ENCODE results near the gene TSNAX.

The TSNAX gene

DNA sequence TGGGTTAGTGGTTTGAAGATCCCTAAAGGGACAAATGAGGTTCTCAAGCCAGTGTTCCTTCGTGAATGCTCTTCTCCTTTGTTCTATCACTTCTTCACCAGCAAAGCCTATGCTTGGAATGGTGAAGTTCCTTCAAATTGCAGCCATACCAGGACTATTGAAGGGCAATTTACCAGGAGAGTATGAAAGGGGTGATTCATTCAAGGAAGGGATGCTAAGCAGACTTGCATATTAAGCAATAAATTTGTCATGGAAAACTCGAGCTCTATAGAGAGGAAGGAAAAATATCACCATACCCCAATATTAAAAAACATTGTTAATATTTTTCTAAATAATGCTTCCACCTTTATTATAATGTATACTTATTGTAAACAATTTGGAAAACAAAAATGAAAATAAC is 9.3 kb upstream of the TSNAX start:
- no peak for DNase-seq

DNA sequence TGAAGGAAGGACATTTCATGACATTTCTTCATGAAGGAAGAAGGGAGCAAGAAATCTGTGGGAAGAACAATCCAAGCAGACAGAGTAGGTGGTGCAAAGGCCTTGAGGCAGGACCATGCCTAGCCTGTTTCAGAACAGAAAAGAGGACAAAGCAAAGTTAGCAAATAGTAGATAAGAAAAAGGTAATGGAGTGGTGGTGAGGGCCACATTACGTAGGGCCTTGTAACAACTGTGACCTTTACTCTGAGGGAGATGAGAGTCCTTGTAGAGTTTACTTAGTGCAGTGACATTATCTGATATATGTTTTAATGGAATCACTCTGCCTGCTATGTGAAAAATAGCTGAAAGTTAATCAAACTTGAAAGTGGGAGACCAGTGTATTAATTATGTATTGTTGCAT is 6.4 kb upstream of the TSNAX start:
- DNase-seq: no peak

DNA sequence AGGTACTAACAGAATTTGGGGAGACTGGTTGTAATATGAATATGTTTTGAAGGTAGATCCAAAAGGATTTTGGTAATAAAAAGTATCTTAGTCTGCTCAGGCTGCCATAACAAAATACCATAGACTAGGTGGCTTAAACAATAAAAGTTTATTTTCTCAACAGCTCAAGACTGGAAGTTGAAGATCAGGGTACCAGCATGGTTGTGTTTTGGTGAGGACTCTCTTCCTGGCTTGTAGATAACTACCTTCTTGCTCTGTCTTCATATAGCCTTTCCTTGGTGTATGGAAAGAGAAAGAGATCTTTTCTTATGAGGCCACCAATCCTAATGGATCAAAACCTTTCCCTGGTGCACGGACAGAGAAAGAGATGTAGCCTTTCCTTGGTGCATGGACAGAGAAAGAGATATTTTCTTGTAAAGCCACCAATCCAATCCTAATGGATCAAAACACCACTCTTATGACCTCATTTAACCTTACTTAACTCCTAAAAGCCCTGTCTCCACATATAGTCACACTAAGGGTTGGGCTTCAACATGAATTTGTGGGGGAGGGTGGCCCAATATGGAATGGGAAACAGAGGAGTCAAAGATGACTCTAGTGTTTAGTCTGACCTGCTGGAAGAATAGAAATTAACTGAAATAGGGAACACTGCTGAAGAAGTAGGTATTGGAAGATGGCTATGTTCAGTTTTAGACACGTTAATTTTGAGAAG is 5.4 kb upstream of the TSNAX start:
- DNase-seq: no peak

DNA sequence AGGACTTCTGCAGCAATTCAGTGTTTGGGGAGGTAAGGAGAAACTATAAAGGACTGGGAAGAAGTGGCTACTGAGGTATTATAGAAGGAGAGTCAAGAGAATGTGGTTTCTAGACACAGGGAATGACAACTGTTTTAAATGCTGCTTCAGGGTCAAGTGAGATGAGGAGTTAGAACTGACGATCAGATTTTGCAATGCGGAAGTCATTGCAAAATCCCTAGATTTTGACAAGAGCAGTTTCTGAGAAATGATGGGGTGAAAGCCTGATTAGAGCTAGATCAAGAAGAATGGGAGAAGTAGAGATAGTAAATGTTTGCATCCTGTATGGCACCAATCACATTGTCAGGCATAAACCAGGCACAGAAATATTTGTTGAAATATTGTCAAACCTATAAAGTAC is 4.7 kb upstream of the TSNAX start:
- peak; percentile 91 for DNase-seq

DNA sequence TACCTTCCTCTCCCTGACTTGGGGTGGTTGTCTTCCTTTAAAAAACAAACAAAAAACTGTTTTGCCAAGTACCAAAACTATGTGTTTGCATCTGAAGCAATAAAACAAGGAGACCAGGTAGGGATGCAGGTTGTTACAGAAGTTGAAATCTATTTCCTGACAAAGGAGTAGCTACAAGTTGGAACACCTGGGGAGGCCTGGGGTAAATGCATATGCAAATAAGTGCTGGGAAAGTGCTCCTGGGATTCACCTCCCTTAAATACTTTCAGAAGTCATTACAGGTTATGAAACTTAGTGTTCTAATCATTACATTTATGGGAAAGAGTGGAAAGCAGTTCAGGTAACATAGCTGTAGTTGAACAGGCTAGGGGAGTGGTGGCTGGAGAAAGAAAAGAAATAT is 1.9 kb upstream of the TSNAX start:
- no peak for DNase-seq

DNA sequence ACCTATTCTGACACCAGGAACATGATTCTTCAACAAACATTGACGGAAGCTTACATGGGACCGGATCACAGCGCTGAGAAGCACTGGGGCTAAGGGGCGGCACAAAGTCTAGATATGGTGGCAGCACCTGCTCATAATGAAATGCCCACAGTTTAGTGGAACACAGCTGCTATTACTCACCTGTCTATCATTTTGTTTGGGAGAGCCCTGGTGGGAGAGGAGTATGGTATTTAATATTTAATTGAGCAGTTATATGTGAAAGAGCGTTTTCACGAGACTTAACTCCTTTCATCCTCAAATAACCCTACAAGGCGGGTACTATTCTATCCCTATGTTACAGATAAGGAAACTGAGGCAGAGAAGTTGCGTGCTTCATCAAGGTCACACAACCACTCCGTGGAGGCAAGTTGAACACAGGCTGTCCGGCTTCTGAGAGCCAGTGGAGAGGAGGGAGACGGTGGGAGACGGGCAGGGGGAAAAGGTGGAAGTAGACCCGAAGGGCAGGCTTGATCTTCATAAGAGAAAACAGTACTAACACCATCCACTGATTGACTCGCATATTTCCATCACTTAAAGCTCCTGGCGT is 790 bp upstream of the TSNAX start:
- DNase-seq: no peak

DNA sequence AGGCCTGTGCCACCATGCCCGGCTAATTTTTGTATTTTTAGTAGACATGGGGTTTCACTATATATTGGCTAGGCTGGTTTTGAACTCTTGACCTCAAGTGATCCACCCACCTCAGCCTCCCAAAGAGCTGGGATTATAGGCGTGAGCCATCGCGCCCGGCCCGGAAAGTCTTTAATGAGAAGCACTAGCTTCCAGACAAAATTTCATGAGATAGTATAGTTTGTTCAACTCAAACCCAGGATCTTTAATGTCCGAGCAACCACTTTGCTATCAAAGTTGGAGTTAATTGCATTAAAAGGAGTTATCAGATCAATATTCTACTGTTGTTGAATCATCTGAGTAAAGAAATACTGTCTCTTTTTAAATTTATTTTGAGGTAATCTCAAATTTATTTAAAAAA is 4.8 kb downstream of the TSNAX start:
- DNase-seq: no peak

DNA sequence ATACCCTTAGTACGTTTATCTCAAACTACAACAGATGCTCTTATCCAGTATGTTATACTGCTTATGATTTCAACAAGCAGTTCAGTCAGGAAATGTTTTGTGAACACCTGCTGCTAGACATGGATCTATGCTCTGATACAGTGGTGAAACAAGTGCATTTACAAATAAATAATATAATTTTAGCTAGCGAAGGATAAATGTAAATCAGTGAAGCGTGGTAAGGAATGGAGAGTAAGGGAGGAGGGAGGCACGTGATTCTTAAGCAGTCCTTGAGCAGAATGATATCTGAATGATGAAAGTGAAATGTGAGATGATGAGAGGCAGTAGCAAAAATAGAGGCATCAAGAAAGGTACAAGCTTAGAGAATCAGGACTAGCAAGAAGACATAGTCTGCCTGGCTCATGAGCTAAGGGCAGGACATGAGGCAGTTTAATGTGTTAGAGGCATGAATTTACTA is 6.3 kb downstream of the TSNAX start:
- DNase-seq: no peak

DNA sequence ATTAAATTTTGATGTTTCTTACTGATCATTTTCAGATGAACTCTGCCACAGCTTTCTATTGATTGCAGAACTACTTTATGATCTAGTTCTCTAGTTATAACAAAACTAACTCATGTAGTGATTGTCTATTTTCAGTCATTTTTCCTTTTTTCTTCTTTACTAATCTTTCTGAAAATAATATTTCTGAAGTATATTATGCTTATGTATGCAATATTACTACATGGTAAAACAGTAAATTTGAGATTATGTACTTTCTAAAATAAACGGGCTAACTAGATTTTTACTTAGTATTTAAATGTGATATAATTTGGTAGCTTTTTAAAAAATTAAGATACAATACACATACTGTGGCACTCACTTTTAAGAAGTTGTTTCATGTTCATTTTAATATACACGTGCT is 7.6 kb downstream of the TSNAX start:
- no peak for DNase-seq

DNA sequence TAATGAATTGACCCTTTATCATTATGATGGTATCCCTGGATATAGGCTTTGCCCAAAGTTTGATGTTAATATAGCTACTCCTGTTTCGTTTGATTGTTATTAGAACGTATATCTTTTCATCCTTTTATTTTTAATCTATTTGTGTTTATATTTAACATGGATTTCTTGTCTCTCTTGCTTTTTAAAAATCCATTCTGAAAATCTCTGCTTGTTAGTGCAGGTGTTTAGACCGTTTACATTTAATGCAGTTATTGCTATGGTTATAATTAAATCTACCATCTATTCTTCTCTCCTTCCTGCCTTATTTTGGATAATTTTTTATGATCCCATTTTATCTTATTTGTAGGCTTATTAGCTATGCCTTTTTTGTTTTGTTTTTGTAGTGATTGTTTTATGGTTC is 12.4 kb downstream of the TSNAX start:
- no peak for DNase-seq

DNA sequence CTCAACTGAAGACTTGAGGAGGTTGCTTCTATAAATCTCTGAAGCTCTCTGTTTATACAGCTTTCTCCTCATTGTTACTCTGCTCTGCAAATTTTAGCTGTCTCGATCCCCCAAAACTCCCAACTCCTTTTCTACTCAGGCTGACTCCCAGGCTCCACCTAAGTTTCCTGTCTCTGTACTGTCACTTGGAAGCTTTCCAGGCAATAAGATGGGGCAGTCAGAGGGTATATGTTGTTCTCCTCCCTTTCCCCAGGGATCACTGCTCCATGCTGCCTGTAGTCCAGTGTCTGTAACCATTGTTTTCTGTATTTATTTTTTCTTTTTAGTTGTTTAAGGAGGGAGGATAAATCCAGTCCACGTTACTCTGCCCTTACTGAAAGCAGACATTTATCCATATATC is 13.4 kb downstream of the TSNAX start:
- no peak for DNase-seq

DNA sequence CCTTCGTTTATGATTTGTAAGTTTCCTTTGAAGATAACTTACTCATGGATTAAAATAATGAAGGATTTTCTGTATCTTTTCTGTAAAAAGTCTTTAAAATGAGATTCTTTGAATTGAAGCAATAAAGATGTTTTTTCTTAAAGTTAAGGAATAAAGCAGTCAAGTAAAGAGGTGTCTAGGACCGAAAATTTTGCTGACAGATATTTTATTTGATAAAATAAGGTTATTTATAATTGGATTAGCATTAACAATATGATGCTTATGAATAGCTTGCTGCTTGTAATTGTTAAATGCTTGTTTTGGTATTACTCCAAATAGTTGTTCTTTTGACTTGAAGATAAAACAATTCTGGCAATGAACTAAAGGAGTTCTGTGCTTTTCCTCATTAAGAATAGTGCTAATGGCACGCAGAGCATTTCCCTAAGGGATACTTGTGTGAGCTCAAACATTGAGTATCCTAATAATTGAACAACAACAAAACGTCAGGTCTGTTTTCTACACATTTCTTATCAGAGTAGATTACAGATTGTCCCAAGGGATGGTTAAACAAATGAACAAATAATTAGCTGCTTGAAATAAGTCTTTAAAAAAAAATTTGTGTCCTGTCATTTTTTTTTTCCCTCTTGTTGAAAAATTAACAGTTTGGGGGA is 16.6 kb downstream of the TSNAX start:
- no peak for DNase-seq

DNA sequence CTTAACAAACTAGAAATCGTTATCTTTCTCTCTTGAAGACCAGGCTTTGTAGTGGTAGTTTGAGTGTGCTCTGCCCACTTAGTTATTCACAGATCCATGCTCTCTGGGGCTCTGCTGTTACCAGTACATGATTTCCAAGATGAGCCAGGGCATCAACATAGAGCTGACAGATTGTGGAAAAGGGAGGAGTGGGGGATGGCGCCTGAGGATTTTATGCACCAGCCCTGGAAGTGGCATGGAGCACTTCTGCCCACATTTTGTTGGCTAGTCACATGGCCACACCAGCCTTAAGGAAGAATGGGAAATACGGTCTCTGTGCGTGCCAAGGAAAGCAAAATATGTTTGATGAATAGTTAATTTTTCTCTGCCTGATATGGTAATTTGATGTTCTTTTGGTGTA is 18.2 kb downstream of the TSNAX start:
- no peak for DNase-seq

DNA sequence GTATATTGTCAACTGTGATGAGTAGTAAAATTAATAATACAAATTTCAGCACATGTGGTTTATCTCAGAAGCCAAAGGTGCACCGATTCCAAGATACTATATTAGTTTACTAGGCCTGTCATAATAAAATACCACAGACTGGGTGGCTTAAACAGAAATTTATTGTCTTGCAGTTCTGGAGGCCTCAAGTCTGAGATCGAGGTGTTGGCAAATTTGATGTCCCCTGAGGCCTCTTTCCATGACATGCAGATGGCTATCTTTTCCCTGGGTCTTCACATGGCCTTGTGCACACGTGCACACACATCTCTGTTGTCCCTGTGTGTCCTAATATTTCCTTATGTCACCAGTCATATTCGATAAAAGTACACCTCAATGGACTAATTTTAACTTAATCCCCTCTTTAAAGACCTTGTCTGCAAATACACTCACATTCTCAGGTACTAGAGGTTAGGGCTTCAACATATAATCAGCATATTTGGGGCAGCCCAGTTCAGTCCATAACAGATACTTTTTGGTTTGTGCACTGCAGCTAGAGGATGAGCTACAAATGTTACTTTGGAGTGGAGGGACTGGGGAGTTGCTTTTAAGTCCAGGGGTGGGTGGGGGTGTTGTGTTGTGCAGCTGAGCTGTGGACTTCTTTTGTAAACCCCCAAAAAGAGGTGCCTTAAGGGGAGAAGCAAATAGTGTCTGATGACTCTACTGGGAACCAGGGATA is 21.4 kb downstream of the TSNAX start:
- no peak for DNase-seq

DNA sequence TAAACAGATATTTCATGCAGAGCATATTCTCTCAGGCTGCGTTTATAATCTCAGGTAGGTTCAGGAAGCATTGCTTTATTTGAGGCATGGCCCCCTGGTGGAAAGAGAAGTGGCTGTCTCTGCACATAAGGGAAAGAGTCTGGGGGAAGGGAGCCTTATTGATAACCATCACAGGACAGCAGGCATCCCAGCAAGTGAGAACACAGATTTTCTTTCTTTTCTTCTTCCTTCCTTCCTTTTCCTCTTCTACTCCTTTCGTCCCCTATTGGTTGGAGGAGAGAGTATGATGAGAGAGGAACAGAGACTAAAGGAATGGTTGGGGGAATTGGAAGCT is 21.9 kb downstream of the TSNAX start:
- DNase-seq: no peak

DNA sequence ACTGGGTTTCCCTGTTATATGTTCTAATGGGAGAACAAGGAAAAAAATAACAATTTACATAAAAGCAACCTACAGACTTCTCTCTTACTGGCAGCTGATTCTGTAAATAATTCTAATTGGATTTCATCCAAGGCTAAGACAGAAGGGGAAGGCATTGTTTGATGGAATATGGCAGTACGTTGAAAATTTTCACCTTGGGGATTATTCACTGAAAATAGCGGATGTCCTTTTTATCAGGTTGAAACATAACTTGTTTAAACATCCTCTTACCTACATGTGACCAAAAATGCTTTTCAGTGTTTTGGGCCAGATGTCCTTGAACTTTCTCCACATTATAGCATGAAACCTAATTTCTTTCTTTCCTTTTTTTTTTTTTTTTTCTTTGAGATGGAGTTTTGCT is 24.9 kb downstream of the TSNAX start:
- DNase-seq: no peak

DNA sequence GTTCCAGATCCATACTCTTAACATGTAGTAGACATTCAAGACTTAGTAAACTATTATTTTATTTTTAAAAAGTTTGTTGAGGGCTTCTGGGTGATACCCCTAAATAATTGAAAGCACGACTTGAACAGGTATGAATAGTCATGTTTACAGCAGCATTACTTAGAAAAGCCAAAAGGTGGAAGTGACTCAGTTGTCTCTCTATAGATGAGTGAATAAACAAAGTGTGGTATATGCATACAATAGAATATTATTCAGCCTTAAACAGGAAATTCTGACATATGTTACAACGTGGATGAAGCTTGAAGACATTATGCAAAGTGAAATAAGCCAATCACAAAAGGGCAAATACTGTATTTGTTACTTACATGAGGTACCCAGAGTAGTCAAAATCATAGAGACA is 26.5 kb downstream of the TSNAX start:
- no peak for DNase-seq

DNA sequence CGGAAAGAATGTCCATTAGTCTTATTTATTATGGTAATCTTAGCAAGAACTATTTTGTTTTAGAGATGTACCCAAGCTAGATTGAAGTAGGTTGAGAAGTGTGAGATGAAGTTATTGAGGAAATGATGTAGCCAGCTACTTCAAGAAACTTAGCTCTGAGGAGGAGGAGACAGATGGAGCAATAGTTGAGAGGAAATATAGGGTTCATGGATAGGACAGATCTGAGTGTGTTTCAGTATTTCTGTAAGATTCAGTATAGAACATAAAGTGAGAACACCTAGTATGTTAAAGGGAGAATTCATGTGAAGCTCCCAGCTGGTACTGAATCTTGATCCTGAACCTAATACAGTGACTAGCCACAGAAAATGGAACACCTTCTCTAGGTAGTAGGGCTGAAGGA is 28.9 kb downstream of the TSNAX start:
- DNase-seq: no peak

DNA sequence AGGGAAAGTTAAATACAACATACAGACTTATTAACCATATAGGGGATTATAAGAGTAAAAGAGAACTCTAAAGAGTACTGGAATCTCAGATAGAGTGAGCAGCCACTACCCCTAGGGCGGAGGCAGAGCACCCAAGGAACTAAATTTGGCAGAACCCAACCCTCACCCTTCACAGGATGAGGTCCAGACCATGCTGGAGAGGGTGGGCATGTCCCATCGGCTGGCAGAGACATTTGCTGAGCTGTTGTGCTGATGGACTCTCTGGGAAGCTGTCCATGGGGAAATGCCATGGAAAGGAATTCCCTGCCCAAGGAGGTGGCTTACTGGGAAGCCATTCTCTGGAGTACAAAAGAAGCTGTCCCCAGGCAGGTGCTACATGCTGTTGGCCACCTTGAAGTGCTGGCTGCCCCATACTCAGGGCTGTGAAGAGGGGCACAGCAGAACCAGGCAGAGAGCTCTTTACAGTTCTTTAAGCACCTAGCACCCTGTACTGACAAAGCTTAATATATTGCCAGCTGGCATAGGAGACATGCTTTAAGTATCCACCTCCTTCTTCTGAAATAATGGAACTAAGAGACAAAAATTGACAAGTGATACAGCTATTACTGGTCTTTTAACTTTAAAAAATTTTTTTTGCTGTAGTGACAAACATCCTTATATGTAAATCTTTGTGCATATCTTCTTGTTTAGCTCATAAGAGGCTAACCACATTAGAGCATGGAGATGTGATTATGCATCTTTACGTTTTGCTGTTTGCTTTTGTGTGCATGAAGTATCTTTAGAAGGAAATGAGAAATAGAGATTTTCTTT is 29.6 kb downstream of the TSNAX start:
- no peak for DNase-seq

DNA sequence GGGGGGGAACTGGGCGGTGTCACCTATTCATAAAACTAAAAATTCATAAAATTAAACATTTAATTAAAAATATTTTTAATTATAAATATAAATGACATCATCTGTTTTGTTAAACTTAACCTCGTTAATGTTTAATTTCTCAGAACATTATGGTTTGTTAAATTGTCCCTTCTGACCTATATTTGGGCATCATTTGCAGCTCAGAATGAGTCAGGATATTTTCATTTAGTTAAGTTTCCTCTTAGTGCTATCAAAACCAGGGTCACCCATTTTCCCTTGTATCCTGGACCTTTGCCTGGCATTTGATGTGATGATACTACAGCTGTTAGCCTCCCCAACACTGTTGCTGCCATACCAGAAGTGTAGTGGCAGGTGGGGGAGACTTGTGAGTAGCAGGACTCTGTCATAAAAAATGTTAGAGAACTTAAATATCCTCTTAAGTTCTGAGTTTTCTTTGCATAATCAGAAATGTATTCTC is 30.3 kb downstream of the TSNAX start:
- no peak for DNase-seq

DNA sequence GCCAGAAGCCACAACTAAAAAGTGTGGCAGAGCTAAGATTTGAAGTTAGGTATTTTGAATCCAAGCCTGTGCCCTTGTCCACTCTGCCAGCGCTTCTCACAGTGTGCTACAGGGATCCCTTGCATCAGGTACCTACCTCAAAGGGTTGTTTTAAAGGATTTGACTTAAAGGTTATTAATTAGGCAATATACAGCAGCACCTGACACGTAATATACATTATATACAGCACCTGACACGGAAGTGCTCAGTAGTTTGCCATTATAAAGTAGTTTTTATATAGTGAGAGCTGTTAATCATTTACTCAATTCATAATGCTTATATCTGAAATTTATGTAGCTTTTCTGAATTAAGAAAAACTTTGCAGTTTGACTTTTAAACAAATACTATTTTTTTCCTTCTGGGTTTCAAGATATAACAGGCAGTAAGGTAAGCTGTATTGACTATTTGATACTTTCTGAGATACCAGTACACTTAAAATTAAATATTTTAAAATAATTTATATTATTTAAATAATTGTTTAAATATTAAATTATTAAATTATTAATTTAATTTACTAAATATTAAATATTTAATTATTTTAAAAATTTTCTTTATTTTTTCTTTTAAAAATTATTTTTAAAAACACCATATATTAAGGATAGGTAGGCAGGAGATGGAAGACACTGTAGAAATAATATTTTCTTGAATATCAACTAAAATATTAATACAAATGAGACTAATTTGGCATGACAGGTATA is 33.3 kb downstream of the TSNAX start:
- no peak for DNase-seq

DNA sequence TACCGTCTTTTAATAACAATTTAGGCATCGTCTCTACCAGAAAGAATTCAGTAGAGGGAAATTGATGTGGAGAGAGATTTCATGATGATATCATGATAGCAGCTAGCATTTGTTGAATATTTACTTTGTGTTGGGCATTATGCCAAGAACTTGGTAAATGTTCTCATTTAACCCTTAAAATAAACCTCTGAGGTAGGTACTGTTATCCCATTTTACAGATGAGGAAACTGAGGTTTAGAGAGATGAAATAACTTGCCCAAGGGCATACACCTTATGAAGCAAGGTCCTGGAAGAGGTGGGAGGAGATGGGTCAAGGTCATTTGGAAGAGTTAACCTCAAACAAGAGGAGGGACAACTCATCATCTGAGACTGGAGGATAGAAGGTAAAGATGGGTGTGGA is 34.8 kb downstream of the TSNAX start:
- DNase-seq: no peak
